ENCODE measurements around the gene PSEN1.

PSEN1 gene

DNA sequence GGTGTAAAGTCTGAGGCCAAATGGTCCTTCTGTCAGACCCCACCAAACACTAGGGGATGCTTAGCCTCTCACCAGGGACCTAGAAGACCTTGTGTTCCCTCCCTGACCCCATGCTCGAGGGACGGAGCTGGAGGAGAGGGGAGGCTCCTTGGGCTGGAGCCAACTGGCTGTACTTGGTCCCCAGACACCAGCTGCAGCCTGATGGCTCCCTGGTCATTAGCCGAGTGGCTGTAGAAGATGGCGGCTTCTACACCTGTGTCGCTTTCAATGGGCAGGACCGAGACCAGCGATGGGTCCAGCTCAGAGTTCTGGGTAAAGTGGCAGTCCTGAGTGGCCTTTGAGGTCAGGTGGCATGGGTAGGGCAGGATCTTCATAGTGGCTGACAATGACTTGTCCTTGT lies 130.0 kb downstream of the PSEN1 start:
- Histone ChIP-seq H3K27ac (replicated peaks) (no peak overlapping the region), H3K27me3 (ENCODE audit: insufficient read depth, poor library complexity, severe bottlenecking) (no peaks in the 10 kb centered on the region), H3K4me3 (replicated peaks; ENCODE audit: insufficient read depth, low read length) (no peak overlapping the region)
- no peak for DNase-seq (ENCODE audit: low read depth in 1 of 2, low spot score in 1 of 2)
- no peak for TF ChIP-seq SPI1 (IDR thresholded peaks at IDR 0.05; ENCODE audit: borderline replicate concordance, low read depth)
- TF ChIP-seq POLR2AphosphoS5 (IDR thresholded peaks at IDR 0.05; ENCODE audit: low read depth), result no peak
- TF ChIP-seq, protein P1, sequence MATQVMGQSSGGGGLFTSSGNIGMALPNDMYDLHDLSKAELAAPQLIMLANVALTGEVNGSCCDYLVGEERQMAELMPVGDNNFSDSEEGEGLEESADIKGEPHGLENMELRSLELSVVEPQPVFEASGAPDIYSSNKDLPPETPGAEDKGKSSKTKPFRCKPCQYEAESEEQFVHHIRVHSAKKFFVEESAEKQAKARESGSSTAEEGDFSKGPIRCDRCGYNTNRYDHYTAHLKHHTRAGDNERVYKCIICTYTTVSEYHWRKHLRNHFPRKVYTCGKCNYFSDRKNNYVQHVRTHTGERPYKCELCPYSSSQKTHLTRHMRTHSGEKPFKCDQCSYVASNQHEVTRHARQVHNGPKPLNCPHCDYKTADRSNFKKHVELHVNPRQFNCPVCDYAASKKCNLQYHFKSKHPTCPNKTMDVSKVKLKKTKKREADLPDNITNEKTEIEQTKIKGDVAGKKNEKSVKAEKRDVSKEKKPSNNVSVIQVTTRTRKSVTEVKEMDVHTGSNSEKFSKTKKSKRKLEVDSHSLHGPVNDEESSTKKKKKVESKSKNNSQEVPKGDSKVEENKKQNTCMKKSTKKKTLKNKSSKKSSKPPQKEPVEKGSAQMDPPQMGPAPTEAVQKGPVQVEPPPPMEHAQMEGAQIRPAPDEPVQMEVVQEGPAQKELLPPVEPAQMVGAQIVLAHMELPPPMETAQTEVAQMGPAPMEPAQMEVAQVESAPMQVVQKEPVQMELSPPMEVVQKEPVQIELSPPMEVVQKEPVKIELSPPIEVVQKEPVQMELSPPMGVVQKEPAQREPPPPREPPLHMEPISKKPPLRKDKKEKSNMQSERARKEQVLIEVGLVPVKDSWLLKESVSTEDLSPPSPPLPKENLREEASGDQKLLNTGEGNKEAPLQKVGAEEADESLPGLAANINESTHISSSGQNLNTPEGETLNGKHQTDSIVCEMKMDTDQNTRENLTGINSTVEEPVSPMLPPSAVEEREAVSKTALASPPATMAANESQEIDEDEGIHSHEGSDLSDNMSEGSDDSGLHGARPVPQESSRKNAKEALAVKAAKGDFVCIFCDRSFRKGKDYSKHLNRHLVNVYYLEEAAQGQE (IDR thresholded peaks at IDR 0.05; ENCODE audit: insufficient replicate concordance, low read depth), result no peak
- TF ChIP-seq, protein P2, sequence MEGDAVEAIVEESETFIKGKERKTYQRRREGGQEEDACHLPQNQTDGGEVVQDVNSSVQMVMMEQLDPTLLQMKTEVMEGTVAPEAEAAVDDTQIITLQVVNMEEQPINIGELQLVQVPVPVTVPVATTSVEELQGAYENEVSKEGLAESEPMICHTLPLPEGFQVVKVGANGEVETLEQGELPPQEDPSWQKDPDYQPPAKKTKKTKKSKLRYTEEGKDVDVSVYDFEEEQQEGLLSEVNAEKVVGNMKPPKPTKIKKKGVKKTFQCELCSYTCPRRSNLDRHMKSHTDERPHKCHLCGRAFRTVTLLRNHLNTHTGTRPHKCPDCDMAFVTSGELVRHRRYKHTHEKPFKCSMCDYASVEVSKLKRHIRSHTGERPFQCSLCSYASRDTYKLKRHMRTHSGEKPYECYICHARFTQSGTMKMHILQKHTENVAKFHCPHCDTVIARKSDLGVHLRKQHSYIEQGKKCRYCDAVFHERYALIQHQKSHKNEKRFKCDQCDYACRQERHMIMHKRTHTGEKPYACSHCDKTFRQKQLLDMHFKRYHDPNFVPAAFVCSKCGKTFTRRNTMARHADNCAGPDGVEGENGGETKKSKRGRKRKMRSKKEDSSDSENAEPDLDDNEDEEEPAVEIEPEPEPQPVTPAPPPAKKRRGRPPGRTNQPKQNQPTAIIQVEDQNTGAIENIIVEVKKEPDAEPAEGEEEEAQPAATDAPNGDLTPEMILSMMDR (IDR thresholded peaks at IDR 0.05; ENCODE audit: insufficient read depth, low read length), result no peak
- TF ChIP-seq GABPA (IDR thresholded peaks at IDR 0.05; ENCODE audit: low read depth), result no peak

DNA sequence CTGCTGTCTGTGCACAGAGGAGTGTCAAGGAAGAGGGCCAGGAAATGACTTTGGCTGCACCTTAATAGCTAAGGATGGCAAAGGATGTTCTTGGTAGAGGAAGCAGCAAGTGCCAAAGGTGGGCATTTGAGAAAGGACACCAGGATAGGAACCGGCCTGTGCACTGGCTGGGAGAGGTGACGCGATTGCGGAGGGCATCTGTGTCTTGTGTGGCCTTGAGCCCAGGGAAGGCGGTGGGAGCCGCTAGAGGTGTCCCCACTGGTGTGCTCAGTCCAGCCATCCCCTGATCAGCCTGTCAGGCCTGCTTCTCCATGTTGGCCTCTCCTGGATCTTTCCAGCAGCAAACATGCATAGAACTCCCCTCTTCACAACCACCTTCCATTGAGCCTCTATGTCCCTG lies 131.2 kb downstream of the PSEN1 start:
- TF ChIP-seq, protein P2 (IDR thresholded peaks at IDR 0.05; ENCODE audit: insufficient read depth, low read length), result no peak
- TF ChIP-seq POLR2AphosphoS5 (IDR thresholded peaks at IDR 0.05; ENCODE audit: low read depth) (no peak), SPI1 (IDR thresholded peaks at IDR 0.05; ENCODE audit: borderline replicate concordance, low read depth) (no peak)

DNA sequence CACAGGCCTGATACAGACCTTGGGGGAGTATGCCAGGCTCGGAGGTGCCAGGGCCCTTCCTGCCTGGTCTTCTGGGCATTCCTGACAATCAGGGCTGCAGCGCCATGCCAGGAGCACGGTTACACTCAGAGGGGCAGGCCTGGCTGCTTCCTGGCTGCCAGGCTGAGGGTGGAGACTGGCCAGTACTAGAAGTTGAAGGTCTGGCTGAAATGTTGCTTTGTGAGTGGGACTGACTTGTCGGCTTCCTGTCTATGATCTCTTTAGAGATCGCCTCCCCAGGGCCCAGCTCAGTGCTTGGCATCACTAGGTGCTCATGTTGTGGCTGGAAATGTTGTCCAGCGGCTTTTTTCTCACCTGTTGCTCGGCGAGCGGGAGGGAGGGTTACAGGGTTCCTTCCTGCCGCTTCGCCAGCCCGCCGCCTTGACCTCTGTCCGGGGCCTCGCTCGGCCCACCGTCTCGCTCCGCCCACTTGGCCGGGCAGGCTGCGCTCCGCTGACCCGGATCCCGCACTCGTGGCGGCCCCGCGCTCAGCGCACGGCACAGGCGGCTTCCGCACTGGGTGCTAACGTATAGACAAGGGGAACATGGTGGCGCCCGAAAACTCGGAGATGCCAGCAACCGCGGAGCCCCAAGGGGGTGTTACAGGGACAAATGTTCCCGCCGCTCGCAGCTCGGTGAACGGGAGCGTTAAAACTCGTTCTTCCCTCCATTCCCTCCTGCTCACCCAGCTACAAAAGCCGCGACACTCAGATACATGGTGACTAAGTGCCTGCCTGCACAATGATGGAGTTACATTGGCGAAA lies 133.6 kb downstream of the PSEN1 start:
- TF ChIP-seq GABPA (IDR thresholded peaks at IDR 0.05; ENCODE audit: low read depth) (no peak), POLR2AphosphoS5 (IDR thresholded peaks at IDR 0.05; ENCODE audit: low read depth) (no peak), SPI1 (IDR thresholded peaks at IDR 0.05; ENCODE audit: borderline replicate concordance, low read depth) (no peak)
- TF ChIP-seq, protein P1 (IDR thresholded peaks at IDR 0.05; ENCODE audit: insufficient replicate concordance, low read depth), result no peak
- TF ChIP-seq, protein P2 (IDR thresholded peaks at IDR 0.05; ENCODE audit: insufficient read depth, low read length), result no peak
- Histone ChIP-seq H3K4me3 (replicated peaks; ENCODE audit: insufficient read depth, low read length) (no peak overlapping the region), H3K27ac (replicated peaks) (no peak overlapping the region), H3K27me3 (ENCODE audit: insufficient read depth, poor library complexity, severe bottlenecking) (no peaks in the 10 kb centered on the region)
- DNase-seq (ENCODE audit: low read depth in 1 of 2, low spot score in 1 of 2), result peak in 1 of 2 experiments; percentile 6

More for the DNA sequence above, 131.2 kb downstream of the PSEN1 start:
- Histone ChIP-seq H3K4me3 (replicated peaks; ENCODE audit: insufficient read depth, low read length) (no peak overlapping the region), H3K27ac (replicated peaks) (no peak overlapping the region), H3K27me3 (ENCODE audit: insufficient read depth, poor library complexity, severe bottlenecking) (no peaks in the 10 kb centered on the region)
- no peak for DNase-seq (ENCODE audit: low read depth in 1 of 2, low spot score in 1 of 2)

All from HL-60 (cell line).